ENCODE data around the gene HDAC9. TPM values are rescaled to one million over a fixed set of nuclear protein-coding genes. Genes with fewer than 3 reads are reported as not detected.
A peak's percentile ranks its signal among the peaks of the same experiment; 100 is the strongest.

Gene HDAC9
- polyA plus RNA-seq, 1 of the 3 experiments (the other 2 are of a cell fraction) = 11.6 TPM

DNA sequence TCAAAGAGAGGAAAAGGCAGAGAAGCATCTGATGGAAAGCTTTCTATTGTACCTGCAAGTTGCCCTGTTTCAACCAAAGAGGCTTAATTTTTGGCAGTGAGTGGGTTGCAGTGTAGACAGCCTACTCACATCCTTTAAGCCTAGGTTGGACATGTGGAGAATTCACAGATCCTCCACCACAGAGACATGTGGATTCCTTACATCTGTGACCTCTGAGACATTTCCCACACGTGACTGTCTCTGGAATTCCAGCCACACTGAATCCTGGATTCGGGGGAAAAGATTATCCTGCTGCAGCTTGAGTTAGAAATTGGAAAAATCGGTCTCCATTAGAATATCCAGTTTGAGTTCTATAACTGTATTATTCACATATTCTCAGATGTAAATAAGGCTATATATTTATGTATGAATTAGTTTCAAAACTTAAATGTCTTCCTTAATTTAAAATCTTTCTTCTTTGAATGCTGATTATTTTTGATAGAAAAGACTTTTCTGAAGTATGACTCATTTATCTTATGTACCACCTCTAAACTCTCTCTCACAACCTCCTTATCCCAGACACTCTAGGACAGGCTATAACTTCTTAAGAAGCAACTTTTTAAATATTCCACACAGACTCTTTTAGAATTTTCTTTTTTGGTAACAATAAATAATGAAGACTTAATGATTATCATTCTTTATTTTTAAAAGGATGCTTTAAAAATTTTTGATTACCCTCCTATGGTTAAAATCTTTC is 498.6 kb downstream of the HDAC9 start (continued):
- TF ChIP-seq RXRA (IDR thresholded peaks at IDR 0.05; ENCODE audit: borderline replicate concordance, low read depth) (peak; percentile 94), SIN3A (IDR thresholded peaks at IDR 0.05; ENCODE audit: borderline replicate concordance, low read depth, low read length) (peak; percentile 45; the same call in 1 of the 2 replicates), RCOR1 (IDR thresholded peaks at IDR 0.05; ENCODE audit: low read length) (no peak), JUND (IDR thresholded peaks at IDR 0.05) (peak; percentile 72), CHD2 (IDR thresholded peaks at IDR 0.05; ENCODE audit: low read length, partially characterized antibody) (no peak), EP300 (IDR thresholded peaks at IDR 0.05; ENCODE audit: borderline replicate concordance in 1 of 2, low read depth in 1 of 2, low read length in 1 of 2) (peak; percentile 73 to 96), EZH2phosphoT487 (IDR thresholded peaks at IDR 0.05; ENCODE audit: borderline replicate concordance, low read depth) (no peak), RFX5 (IDR thresholded peaks at IDR 0.05; ENCODE audit: low read length) (no peak), FOXJ3 (CRISPR knock-in tag; IDR thresholded peaks at IDR 0.05) (no peak), FOSL2 (IDR thresholded peaks at IDR 0.05; ENCODE audit: borderline replicate concordance, low read depth) (peak; percentile 29; the same call in 1 of the 2 replicates), POLR2AphosphoS5 (IDR thresholded peaks at IDR 0.05; ENCODE audit: low read depth, low read length) (peak; percentile 73; the same call in 1 of the 2 replicates), MXI1 (IDR thresholded peaks at IDR 0.05; ENCODE audit: low read depth, low read length) (no peak), NFIC (IDR thresholded peaks at IDR 0.05; ENCODE audit: borderline replicate concordance) (peak; percentile 84), YY1 (IDR thresholded peaks at IDR 0.05; ENCODE audit: low read depth) (peak; percentile 27; the same call in 1 of the 2 replicates), GABPA (IDR thresholded peaks at IDR 0.05; ENCODE audit: low read depth) (no peak), SMC3 (IDR thresholded peaks at IDR 0.05; ENCODE audit: low read depth, low read length) (peak; percentile 21; the same call in 1 of the 2 replicates), TAF1 (IDR thresholded peaks at IDR 0.05; ENCODE audit: borderline replicate concordance, low read depth, low read length) (no peak; the same call in 1 of the 2 replicates), TEAD4 (IDR thresholded peaks at IDR 0.05; ENCODE audit: borderline replicate concordance, insufficient read depth) (peak; percentile 96)
- TF ChIP-seq, protein P1, sequence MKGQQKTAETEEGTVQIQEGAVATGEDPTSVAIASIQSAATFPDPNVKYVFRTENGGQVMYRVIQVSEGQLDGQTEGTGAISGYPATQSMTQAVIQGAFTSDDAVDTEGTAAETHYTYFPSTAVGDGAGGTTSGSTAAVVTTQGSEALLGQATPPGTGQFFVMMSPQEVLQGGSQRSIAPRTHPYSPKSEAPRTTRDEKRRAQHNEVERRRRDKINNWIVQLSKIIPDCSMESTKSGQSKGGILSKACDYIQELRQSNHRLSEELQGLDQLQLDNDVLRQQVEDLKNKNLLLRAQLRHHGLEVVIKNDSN (IDR thresholded peaks at IDR 0.05; ENCODE audit: borderline replicate concordance, low read depth) = peak; percentile 93
- TF ChIP-seq, protein P2, sequence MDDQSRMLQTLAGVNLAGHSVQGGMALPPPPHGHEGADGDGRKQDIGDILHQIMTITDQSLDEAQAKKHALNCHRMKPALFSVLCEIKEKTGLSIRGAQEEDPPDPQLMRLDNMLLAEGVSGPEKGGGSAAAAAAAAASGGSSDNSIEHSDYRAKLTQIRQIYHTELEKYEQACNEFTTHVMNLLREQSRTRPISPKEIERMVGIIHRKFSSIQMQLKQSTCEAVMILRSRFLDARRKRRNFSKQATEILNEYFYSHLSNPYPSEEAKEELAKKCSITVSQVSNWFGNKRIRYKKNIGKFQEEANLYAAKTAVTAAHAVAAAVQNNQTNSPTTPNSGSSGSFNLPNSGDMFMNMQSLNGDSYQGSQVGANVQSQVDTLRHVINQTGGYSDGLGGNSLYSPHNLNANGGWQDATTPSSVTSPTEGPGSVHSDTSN (IDR thresholded peaks at IDR 0.05) = peak; percentile 92
- TF ChIP-seq, protein P3, sequence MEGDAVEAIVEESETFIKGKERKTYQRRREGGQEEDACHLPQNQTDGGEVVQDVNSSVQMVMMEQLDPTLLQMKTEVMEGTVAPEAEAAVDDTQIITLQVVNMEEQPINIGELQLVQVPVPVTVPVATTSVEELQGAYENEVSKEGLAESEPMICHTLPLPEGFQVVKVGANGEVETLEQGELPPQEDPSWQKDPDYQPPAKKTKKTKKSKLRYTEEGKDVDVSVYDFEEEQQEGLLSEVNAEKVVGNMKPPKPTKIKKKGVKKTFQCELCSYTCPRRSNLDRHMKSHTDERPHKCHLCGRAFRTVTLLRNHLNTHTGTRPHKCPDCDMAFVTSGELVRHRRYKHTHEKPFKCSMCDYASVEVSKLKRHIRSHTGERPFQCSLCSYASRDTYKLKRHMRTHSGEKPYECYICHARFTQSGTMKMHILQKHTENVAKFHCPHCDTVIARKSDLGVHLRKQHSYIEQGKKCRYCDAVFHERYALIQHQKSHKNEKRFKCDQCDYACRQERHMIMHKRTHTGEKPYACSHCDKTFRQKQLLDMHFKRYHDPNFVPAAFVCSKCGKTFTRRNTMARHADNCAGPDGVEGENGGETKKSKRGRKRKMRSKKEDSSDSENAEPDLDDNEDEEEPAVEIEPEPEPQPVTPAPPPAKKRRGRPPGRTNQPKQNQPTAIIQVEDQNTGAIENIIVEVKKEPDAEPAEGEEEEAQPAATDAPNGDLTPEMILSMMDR (IDR thresholded peaks at IDR 0.05) = no peak

Measured in SK-N-SH (cell line).